22Rv1 (cell line): Measurements from ENCODE around the gene UBL3.

Experiments used
- H3K27ac ChIP-seq: fragments of 450-650 bp; 2 replicates; pipeline ENCODE4 v1.5.1; 2017
- CTCF ChIP-seq: fragments of 450-650 bp; IDR thresholded peaks from 2 replicates; pipeline ENCODE4 v1.5.1; 2017; ENCODE audit warnings: mild to moderate bottlenecking
- ZFX ChIP-seq: fragments of 450-650 bp; IDR thresholded peaks from 2 replicates; pipeline ENCODE4 v1.6.1; 2017; ENCODE audit warnings: antibody characterized with exemption, borderline replicate concordance

UBL3 gene

DNA sequence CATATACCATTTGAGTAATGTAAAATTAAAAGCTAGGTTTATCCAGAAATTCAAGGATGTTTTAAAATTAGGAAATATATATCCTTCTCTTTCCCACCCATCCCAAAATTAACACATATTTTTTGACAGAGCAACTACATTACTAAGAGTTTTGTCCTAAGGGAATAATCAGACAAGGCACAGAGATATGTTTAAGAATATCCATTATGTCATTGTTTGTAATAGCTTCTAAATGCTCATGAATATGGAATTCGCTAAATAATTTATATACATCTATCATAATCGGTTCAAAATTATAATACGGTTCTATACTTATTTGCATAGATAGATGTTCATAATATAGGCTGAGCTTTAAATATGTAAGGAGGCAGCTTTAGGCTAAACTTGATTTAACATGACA is 9.8 kb downstream of the UBL3 start:
- no peak overlapping the region for H3K27ac ChIP-seq
- no peak for TF ChIP-seq CTCF
- TF ChIP-seq ZFX = no peak

GRCh38 chr13:29835280-29836061 is 14.9 kb downstream of the UBL3 start:
- TF ChIP-seq CTCF = no peak; the same call in 1 of the 2 replicates
- TF ChIP-seq ZFX = no peak
- H3K27ac ChIP-seq = no peak overlapping the region

DNA sequence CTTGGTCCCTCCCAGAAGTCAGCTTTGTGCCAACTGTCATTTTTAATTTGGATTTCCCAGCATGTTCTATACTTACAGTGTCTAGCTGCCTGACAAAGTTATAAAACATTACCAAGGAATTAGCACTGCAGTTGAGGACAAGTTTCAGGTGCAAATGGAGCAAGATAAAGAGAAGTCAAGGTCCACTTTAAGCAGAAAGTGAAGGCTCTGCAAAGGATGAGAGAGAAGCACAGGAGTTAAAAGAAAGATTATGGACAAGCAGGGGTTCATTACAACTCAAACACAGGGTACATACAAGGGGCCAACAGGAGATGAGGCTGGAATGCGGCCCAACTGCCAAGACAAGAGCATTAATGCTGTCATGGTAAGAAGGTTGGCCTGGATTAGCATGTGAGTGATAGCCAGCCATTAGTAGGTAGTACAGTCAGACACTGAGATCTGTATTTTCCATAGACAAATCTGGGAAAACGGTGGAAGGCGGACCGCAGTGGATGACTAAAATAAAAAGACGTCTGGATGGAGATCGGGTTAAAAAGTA is 17.6 kb downstream of the UBL3 start:
- H3K27ac ChIP-seq = no peak overlapping the region
- TF ChIP-seq CTCF (no peak), ZFX (no peak)

DNA sequence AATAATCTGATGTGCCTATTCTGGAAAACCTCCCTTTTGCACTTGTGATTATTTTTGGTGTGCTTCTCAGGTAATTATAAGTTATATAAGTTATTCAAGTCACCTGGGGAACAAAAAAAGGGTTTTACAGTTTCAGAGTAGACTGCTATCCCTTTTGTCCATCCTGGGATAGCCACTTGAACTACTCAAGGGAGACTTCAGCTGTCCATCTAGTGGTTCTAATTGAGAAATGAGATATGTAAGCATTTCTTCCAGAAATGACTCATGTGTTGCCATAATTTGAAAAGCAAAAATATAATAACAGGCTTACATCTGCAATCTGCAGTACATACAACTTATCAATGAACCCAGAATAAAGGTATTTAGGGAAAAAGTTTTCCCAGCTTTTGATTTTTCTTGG is 20.4 kb downstream of the UBL3 start:
- H3K27ac ChIP-seq = no peak overlapping the region
- no peak for TF ChIP-seq ZFX
- TF ChIP-seq CTCF = no peak

- no peak overlapping the region for H3K27ac ChIP-seq
- TF ChIP-seq CTCF = no peak
- TF ChIP-seq ZFX = no peak
Measured at GRCh38 chr13:29819143-29819542, 31.3 kb downstream of the UBL3 start.

DNA sequence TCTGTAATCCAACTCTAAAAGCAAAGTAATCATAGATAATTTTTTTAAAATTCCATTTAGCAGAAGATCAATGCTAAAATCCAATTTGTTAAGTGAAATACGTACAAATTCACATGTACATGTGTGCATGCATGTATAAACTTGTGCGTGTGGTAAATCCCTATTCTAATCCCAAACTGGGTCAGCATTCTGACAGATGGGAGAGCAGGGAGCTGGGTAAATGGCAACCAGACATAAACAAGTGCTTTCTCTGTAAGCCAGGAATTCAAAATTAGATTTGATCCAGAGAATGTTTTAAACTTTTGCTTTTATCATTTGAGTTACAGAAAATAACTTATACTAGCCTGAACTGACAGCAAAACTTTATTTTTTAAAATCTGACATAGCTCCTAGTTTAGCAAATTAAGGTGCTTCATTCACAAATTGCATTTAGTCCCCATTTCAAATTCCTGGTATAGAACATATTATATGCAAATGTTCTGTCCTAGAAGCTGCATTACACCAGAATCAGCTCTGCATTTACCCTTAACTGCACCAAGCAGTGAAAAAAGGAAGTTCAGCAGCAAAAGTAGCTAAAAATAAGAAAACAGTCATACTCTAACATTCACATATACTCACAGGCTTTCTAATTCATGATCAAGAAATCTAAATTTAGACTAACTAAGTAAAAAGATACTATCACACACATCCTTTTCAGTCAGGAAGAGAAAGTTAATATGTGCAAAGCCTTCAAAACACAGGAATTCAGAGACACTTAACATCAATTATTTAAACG is 32.6 kb downstream of the UBL3 start:
- TF ChIP-seq ZFX = no peak
- TF ChIP-seq CTCF = no peak
- H3K27ac ChIP-seq = no peak overlapping the region; the same call in 1 of the 2 replicates

DNA sequence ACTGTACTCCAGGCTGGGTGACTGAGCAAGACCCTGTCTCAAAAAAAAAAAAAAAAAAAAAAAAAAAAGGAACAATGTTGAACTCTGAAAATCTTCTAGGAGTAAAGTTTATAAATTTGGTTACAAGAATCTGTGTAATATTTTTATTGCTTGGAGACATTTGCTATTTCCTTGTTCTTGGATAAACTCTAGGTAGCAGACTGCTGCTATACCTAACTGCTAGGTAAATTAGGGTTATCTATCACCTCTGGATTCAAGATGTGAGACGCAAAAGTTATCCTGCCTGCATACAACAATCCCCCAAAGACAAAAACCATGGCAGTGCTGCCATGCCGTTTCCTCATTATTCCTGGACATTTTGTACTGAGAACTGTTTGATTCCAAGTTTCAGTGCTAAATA is 33.7 kb downstream of the UBL3 start:
- TF ChIP-seq CTCF = no peak
- TF ChIP-seq ZFX = no peak
- peak overlapping the region; percentile 8; the same call in 1 of the 2 replicates for H3K27ac ChIP-seq
